Mesothelial cell of epicardium (in vitro differentiated cells): Measurements from ENCODE around the gene FAM184B. TPM values are rescaled to one million over a fixed set of nuclear protein-coding genes. Genes with fewer than 3 reads are reported as not detected.

ENCODE experiments used
- DNase-seq, 2 experiments: peaks; one replicate each; pipeline ENCODE4 v3.0.0; 2021; ENCODE audit warnings: low spot score in 2 of 2; ENCODE audit not compliant: unreplicated experiment in 2 of 2
- H3K27ac Mint-ChIP-seq: 2 replicates; pipeline ENCODE4 v1.8.0; 2021; ENCODE audit warnings: mixed read lengths
- H3K27me3 Mint-ChIP-seq: 2 replicates; pipeline ENCODE4 v1.8.0; 2021; ENCODE audit warnings: low read depth, mixed read lengths
- H3K36me3 Mint-ChIP-seq: 2 replicates; pipeline ENCODE4 v1.8.0; 2021; ENCODE audit warnings: mixed read lengths
- H3K4me1 Mint-ChIP-seq: 2 replicates; pipeline ENCODE4 v1.8.0; 2021; ENCODE audit warnings: mixed read lengths
- H3K4me3 Mint-ChIP-seq: 2 replicates; pipeline ENCODE4 v1.8.0; 2021; ENCODE audit warnings: mild to moderate bottlenecking, moderate library complexity, mixed read lengths
- H3K9me3 Mint-ChIP-seq: 2 replicates; pipeline ENCODE4 v1.8.0; 2021; ENCODE audit warnings: mixed read lengths
- CTCF ChIP-seq: fragments of 200-600 bp; sonication (generic); IDR thresholded peaks from one replicate; pipeline ENCODE4 v1.5.0; 2021; ENCODE audit warnings: antibody characterized with exemption; ENCODE audit not compliant: unreplicated experiment
- total RNA-seq: library from RNA; stranded (reverse); gene quantifications from 3 replicates; pipeline ENCODE4 v1.2.1, GENCODE V29; 2021

FAM184B gene
- total RNA-seq, 1 donor from 2014 or later, result 0.04 TPM

GRCh38 chr4:17701138-17701839 lies 80.1 kb downstream of the FAM184B start:
- H3K27ac Mint-ChIP-seq, result no peak overlapping the region
- DNase-seq, result no peak
- no peaks in the 10 kb centered on the region for H3K36me3 Mint-ChIP-seq
- H3K4me1 Mint-ChIP-seq, result no peaks in the 10 kb centered on the region
- H3K4me3 Mint-ChIP-seq, result no peak overlapping the region
- peaks cover 15% of the 10 kb centered on the region for H3K27me3 Mint-ChIP-seq
- H3K9me3 Mint-ChIP-seq, result peaks cover 23% of the 10 kb centered on the region
- TF ChIP-seq CTCF, result no peak

- Mint-ChIP-seq H3K4me3 (no peak overlapping the region), H3K9me3 (peaks cover 23% of the 10 kb centered on the region), H3K4me1 (no peaks in the 10 kb centered on the region), H3K36me3 (no peaks in the 10 kb centered on the region), H3K27ac (no peak overlapping the region), H3K27me3 (peaks cover 9% of the 10 kb centered on the region)
- DNase-seq, result no peak
- no peak for TF ChIP-seq CTCF
These were observed 82.0 kb downstream of the FAM184B start for GRCh38 chr4:17699380-17699779.

- Mint-ChIP-seq H3K4me3 (no peak overlapping the region), H3K9me3 (peaks cover 23% of the 10 kb centered on the region), H3K27me3 (peaks cover 9% of the 10 kb centered on the region), H3K4me1 (no peaks in the 10 kb centered on the region), H3K36me3 (no peaks in the 10 kb centered on the region), H3K27ac (no peak overlapping the region)
- no peak for TF ChIP-seq CTCF
- DNase-seq, result no peak
These were observed 83.3 kb downstream of the FAM184B start for GRCh38 chr4:17698116-17698515.

GRCh38 chr4:17695341-17695740 lies 86.1 kb downstream of the FAM184B start:
- H3K4me3 Mint-ChIP-seq, result no peak overlapping the region
- no peak for DNase-seq
- peaks cover 6% of the 10 kb centered on the region for H3K27me3 Mint-ChIP-seq
- H3K4me1 Mint-ChIP-seq, result no peaks in the 10 kb centered on the region
- no peak for TF ChIP-seq CTCF
- peaks cover 20% of the 10 kb centered on the region for H3K9me3 Mint-ChIP-seq
- no peaks in the 10 kb centered on the region for H3K36me3 Mint-ChIP-seq
- H3K27ac Mint-ChIP-seq, result no peak overlapping the region

GRCh38 chr4:17694552-17694951 lies 86.9 kb downstream of the FAM184B start:
- peaks cover 13% of the 10 kb centered on the region for H3K9me3 Mint-ChIP-seq
- H3K4me3 Mint-ChIP-seq, result no peak overlapping the region
- no peak for DNase-seq
- H3K27ac Mint-ChIP-seq, result no peak overlapping the region
- H3K4me1 Mint-ChIP-seq, result no peaks in the 10 kb centered on the region
- peaks cover 6% of the 10 kb centered on the region for H3K27me3 Mint-ChIP-seq
- TF ChIP-seq CTCF, result no peak
- H3K36me3 Mint-ChIP-seq, result no peaks in the 10 kb centered on the region
